Neutrophil (primary cell): ENCODE measurements around the gene PCGF3.

ENCODE experiments used
- H3K27ac ChIP-seq: fragments of 200-600 bp; sonication (generic); 2 replicates; pipeline ENCODE4 v1.5.1; 2016; ENCODE audit warnings: mild to moderate bottlenecking, moderate library complexity
- H3K27me3 ChIP-seq: fragments of 200-600 bp; sonication (generic); 2 replicates; pipeline ENCODE4 v1.6.0; 2016; ENCODE audit warnings: mild to moderate bottlenecking
- H3K36me3 ChIP-seq: fragments of 200-600 bp; sonication (generic); 2 replicates; pipeline ENCODE4 v1.5.1; 2017
- H3K4me1 ChIP-seq, 2 experiments: fragments of 200-600 bp in 1 of 2; sonication (generic) in 1 of 2; 1 replicate in 1 of 2; 2 replicates in 1 of 2; pipeline versions ENCODE4 v1.5.1 to v1.6.1; 2013 to 2016; ENCODE audit warnings: low read depth in 1 of 2, low read length in 1 of 2, mild to moderate bottlenecking in 1 of 2, moderate library complexity in 1 of 2; ENCODE audit not compliant: control insufficient read depth in 1 of 2, insufficient read depth in 1 of 2
- H3K4me3 ChIP-seq, 2 experiments: fragments of 200-600 bp in 1 of 2; sonication (generic) in 1 of 2; 1 replicate in 1 of 2; 2 replicates in 1 of 2; pipeline ENCODE4 v1.5.1; 2013 to 2016; ENCODE audit warnings: low read depth in 1 of 2, low read length in 1 of 2, mild to moderate bottlenecking in 1 of 2, moderate library complexity in 1 of 2
- H3K9me3 ChIP-seq: fragments of 200-600 bp; sonication (generic); 2 replicates; pipeline ENCODE4 v1.5.1; 2016
- TF ChIP-seq, protein P1 (sequence below): fragments of 200-600 bp; sonication (generic); IDR thresholded peaks from 2 replicates; pipeline ENCODE4 v1.5.1; 2016; ENCODE audit warnings: antibody characterized with exemption

PCGF3 gene

DNA sequence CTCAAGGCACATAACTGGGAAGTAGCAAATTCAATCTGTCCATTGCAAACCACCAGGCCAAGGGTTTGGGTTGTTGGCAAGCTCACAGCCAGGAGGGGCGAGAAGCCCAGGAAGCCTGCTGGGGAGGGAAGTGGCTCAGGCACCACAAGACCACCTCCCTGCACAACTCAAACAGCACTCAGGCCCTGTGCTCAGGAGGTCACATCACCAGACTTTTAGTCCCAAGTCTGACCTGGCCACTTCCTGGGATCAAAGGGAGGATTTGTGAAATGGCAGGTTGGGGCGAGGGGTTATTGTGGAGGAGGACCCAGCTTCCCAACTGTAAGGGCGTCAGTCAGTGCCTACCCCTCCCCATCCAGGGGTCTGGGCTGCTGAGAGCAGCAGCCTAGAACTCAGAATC, 33.9 kb upstream of the PCGF3 start:
- Histone ChIP-seq H3K9me3 (no peaks in the 10 kb centered on the region), H3K4me1 (peaks cover 16 to 18% of the 10 kb centered on the region in 2 experiments), H3K27me3 (no peaks in the 10 kb centered on the region), H3K4me3 (no peak overlapping the region), H3K36me3 (peaks cover 20% of the 10 kb centered on the region), H3K27ac (no peak overlapping the region)
- TF ChIP-seq, protein P1, sequence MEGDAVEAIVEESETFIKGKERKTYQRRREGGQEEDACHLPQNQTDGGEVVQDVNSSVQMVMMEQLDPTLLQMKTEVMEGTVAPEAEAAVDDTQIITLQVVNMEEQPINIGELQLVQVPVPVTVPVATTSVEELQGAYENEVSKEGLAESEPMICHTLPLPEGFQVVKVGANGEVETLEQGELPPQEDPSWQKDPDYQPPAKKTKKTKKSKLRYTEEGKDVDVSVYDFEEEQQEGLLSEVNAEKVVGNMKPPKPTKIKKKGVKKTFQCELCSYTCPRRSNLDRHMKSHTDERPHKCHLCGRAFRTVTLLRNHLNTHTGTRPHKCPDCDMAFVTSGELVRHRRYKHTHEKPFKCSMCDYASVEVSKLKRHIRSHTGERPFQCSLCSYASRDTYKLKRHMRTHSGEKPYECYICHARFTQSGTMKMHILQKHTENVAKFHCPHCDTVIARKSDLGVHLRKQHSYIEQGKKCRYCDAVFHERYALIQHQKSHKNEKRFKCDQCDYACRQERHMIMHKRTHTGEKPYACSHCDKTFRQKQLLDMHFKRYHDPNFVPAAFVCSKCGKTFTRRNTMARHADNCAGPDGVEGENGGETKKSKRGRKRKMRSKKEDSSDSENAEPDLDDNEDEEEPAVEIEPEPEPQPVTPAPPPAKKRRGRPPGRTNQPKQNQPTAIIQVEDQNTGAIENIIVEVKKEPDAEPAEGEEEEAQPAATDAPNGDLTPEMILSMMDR: no peak

DNA sequence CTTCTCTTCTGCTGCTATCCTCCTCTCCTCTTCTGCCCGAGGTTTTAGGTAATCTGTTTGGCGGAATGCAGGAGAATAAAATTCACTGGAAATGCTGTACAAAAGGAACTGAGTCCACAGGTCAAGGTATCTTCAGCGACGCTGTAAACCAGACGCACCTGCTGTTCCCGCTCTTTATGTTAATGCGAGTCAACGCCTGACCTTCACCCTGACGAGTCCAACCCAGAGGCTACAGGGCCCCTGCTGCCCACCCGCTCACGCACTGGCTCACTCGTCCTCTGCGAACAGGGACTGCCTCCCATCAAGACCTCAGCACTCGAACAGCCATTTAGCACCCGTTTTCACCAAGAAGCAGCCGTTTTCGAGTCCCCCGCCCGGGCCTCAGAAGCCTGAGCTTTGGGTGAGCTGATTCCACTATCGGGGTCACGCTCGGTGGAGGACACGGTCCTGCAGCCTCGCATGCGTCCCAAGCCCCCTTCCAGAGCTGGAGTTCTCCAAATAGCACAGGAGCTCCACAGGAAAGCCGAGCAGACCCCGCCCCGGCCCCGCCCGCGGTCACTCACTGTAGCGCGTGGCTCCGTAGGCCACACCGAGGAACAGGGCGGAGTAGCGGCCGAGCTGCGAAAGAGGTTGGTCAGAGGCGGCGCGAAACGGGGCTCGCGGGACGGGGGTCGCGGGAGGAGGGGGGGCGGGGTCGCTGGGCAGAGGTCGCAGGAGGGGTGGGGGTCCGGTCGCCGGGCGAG, 32.1 kb upstream of the PCGF3 start:
- Histone ChIP-seq H3K27ac (peak overlapping the region; percentile 79), H3K4me1 (peaks cover 16 to 18% of the 10 kb centered on the region in 2 experiments), H3K27me3 (no peaks in the 10 kb centered on the region), H3K4me3 (peak overlapping the region; percentile 87 to 96), H3K9me3 (no peaks in the 10 kb centered on the region), H3K36me3 (peaks cover 20% of the 10 kb centered on the region)
- TF ChIP-seq, protein P1: no peak

DNA sequence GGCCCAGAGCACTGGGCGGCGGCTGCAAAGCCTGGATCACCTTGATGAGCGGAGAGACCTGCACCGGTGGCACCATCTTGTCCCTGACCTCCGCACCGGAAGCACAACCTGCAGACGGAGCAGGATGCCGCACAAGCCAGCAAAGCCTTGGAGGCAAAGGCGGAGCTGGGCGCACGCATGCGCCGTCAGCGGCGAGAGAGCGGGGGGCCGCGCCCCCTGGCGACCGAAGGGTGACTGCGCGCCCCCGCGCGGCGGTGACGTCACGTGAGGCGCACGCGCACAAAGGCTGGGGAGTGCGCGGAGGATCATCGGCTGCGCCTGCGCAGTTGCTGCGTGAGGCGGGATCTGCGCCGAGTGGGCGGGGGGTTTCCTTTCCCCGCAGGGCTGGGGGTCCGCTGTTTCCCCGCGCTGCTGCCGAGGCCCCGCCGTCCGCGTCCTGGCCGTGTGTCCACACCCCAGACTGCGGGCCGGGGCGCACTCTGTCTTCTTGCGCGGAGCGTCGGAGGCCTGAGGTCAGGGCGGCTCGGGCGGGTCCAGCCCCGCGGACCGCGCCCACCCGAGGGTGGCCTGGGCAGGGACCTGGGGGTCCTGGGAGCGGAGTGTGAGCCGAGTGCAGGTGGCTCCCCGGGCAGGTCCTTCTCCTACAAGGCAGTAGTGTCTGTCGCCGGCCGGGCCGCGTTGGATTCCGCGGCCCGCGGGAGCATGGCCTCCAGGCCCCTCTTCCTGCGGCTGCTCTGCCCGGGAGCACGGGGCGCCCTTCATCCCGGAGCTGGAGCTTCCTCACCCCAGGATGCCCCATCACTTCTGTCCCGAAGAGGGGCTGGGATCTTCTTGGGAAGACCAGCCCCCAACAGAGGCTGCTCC, 31.2 kb upstream of the PCGF3 start, which contains the start of the genes ATP5ME and MYL5:
TSS of gene ATP5ME (minus strand) at position 105 of the 864 bp plus-strand sequence. CDS start at position 76, 29 bp downstream.
TSS of gene MYL5 (plus strand) at position 371 of the 864 bp plus-strand sequence. CDS start 3,485 bp downstream, outside the sequence.
- Histone ChIP-seq H3K36me3 (peaks cover 20% of the 10 kb centered on the region), H3K4me3 (peak within 1 kb of the TSS; percentile 87 to 96), H3K4me1 (peaks cover 16 to 18% of the 10 kb centered on the region in 2 experiments), H3K27ac (peak within 1 kb of the TSS; percentile 79), H3K9me3 (no peaks in the 10 kb centered on the region), H3K27me3 (peaks cover 6% of the 10 kb centered on the region)
- TF ChIP-seq, protein P1: peak; percentile 96

DNA sequence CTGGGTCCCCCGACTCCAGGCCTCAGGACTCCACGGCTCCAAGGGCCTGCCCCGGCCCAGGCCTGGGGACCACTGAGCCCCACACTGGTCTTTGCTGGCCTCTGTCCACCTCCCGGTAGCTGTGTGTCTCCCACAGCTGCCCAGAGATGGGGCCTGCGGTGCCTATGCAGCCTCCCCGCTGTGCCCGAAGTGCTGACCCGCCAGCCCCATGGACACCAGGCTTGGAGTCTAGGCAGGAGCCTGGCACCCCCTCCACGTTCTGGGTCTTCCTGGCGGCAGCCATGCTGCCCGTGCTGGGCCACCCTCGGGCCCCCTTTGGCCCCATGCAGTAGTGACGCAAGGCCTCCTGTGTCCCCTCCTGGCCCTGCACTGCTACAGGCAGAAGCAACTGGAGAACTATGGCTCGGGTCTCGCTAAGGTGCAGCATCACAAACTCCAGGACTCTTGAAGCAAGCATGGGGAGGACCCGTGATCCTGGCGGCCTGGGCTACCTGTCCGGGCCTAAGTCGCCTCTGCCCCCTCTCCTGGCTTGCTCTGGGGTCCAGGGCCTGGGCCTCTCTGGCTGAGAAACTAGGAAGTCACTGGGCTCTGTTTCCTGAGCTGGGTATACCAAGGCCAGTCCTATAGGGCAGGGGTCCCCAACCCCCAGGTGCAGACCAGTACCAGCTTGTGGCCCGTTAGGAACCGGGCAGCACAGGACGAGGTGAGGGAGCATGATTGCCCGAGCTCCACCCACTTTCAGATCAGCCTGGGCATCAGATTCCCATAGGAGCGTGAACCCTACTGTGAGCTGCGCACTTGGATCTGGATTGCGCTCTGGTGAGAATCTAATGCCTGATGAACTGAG, 30.4 kb upstream of the PCGF3 start:
- Histone ChIP-seq H3K36me3 (peaks cover 20% of the 10 kb centered on the region), H3K27me3 (peaks cover 14% of the 10 kb centered on the region)

More for the DNA sequence above, 30.4 kb upstream of the PCGF3 start:
- no peaks in the 10 kb centered on the region for H3K9me3 ChIP-seq
- H3K4me1 ChIP-seq: peaks cover 16 to 18% of the 10 kb centered on the region in 2 experiments
- TF ChIP-seq, protein P1: no peak
- H3K27ac ChIP-seq: peak overlapping the region; percentile 79
- peak overlapping the region; percentile 87 to 96 for H3K4me3 ChIP-seq
